ENCODE data around the gene MAPK8. TPM values are rescaled to one million over a fixed set of nuclear protein-coding genes. Genes with fewer than 3 reads are reported as not detected.
A peak's percentile ranks its signal among the peaks of the same experiment; 100 is the strongest.

Gene MAPK8
- total RNA-seq, 1 experiment from 2014 or later, result 52.9 TPM

GRCh38 chr10:48439031-48439430, 132.6 kb downstream of the MAPK8 start:
- H3K9me3 Mint-ChIP-seq, result no peaks in the 10 kb centered on the region
- TF ChIP-seq PRDM15 (CRISPR knock-in tag; IDR thresholded peaks at IDR 0.05) (no peak), MLX (CRISPR knock-in tag; IDR thresholded peaks at IDR 0.05) (no peak), NR2C2 (CRISPR knock-in tag; IDR thresholded peaks at IDR 0.05) (no peak), RORB (CRISPR knock-in tag; IDR thresholded peaks at IDR 0.05) (no peak), E2F4 (CRISPR knock-in tag; IDR thresholded peaks at IDR 0.05; ENCODE audit: borderline replicate concordance, low read depth) (no peak), ATF1 (CRISPR knock-in tag; IDR thresholded peaks at IDR 0.05) (no peak), RELA (CRISPR knock-in tag; IDR thresholded peaks at IDR 0.05; ENCODE audit: borderline replicate concordance) (no peak), ZNF671 (CRISPR knock-in tag; IDR thresholded peaks at IDR 0.05) (no peak), IRF1 (CRISPR knock-in tag; IDR thresholded peaks at IDR 0.05) (no peak), NR1H2 (CRISPR knock-in tag; IDR thresholded peaks at IDR 0.05) (no peak), SOX15 (CRISPR knock-in tag; IDR thresholded peaks at IDR 0.05) (no peak), MXD4 (CRISPR knock-in tag; IDR thresholded peaks at IDR 0.05; ENCODE audit: borderline replicate concordance) (no peak), MAX (CRISPR knock-in tag; IDR thresholded peaks at IDR 0.05) (no peak), ATF3 (CRISPR knock-in tag; conservative IDR thresholded peaks at IDR 0.05) (no peak), NFATC4 (CRISPR knock-in tag; IDR thresholded peaks at IDR 0.05) (no peak), ELF4 (CRISPR knock-in tag; IDR thresholded peaks at IDR 0.05; ENCODE audit: low read depth) (no peak), ZBTB43 (CRISPR knock-in tag; IDR thresholded peaks at IDR 0.05) (no peak)
- TF ChIP-seq, protein P1, sequence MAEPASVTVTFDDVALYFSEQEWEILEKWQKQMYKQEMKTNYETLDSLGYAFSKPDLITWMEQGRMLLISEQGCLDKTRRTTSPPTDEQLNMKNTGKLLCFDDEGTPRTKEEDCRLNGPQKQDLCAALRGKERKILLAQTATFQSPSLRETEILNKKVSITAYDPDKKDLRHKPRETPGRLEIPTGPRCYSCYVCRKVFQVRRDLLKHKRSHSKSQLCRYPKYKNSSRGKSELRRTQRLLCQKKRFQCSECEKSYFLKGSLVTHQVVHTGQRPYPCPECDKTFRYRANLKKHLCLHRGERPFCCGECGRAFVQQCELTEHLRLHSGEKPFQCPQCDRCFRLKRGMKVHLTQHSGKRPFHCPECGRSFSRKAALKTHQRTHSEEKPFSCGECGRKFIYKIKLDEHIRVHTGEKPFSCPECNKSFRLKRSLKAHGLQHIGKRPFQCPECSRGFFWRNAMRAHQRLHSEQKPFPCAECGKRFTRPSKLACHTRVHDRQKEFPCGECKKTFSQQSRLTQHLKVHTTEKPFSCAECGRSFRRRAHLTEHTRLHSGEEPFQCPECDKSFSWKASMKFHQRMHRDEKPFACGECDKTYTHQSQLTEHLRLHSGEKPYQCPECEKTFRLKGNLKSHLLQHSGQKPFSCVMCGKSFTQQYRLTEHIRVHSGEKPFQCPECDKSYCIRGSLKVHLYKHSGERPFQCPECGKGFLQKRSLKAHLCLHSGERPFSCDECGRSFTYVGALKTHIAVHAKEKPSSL (CRISPR knock-in tag; conservative IDR thresholded peaks at IDR 0.05), result no peak
- TF ChIP-seq, protein P2, sequence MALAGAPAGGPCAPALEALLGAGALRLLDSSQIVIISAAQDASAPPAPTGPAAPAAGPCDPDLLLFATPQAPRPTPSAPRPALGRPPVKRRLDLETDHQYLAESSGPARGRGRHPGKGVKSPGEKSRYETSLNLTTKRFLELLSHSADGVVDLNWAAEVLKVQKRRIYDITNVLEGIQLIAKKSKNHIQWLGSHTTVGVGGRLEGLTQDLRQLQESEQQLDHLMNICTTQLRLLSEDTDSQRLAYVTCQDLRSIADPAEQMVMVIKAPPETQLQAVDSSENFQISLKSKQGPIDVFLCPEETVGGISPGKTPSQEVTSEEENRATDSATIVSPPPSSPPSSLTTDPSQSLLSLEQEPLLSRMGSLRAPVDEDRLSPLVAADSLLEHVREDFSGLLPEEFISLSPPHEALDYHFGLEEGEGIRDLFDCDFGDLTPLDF (CRISPR knock-in tag; IDR thresholded peaks at IDR 0.05), result no peak
- TF ChIP-seq, protein P3, sequence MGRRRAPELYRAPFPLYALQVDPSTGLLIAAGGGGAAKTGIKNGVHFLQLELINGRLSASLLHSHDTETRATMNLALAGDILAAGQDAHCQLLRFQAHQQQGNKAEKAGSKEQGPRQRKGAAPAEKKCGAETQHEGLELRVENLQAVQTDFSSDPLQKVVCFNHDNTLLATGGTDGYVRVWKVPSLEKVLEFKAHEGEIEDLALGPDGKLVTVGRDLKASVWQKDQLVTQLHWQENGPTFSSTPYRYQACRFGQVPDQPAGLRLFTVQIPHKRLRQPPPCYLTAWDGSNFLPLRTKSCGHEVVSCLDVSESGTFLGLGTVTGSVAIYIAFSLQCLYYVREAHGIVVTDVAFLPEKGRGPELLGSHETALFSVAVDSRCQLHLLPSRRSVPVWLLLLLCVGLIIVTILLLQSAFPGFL (CRISPR knock-in tag; IDR thresholded peaks at IDR 0.05; ENCODE audit: borderline replicate concordance), result no peak
- POLR2A ChIA-PET, result no interaction called here
- DNase-seq (ENCODE audit: low spot score) (no peak), ATAC-seq (no peak)
- CTCF ChIA-PET, result no interaction called here
- no peak overlapping the region for H3K4me3 Mint-ChIP-seq
- H3K36me3 Mint-ChIP-seq, result no peaks in the 10 kb centered on the region
- 0 out of 2 replicates have a peak overlapping the region, but pooled peaks have one; percentile 25 for H3K27ac Mint-ChIP-seq
- no peaks in the 10 kb centered on the region for H3K27me3 Mint-ChIP-seq (ENCODE audit: low read depth)
- H3K4me1 Mint-ChIP-seq, result peaks cover 6% of the 10 kb centered on the region
